CD4-positive, alpha-beta T cell (primary cell): ENCODE results near the gene LPAR1. TPM values are rescaled to one million over a fixed set of nuclear protein-coding genes. Genes with fewer than 3 reads are reported as not detected.
A peak's percentile ranks its signal among the peaks of the same experiment; 100 is the strongest.

Experiments
- ATAC-seq: fragments of 200-7000 bp; cut with Tn5 transposase; one replicate; pipeline ENCODE4 v1.10.0; 2022; ENCODE audit warnings: mild to moderate bottlenecking; ENCODE audit not compliant: poor library complexity
- CTCF ChIA-PET: fragments of 350-600 bp; sonication (Branson Sonifier 250); formaldehyde crosslinking; loops from one replicate; lab custom pipeline; 2021; ENCODE audit warnings: antibody characterized with exemption, inconsistent platforms; lab: Charles Lee
- POLR2A ChIA-PET: fragments of 350-600 bp; sonication (Branson Sonifier 250); formaldehyde crosslinking; loops from one replicate; lab custom pipeline; 2021; ENCODE audit warnings: antibody characterized with exemption, inconsistent platforms; lab: Charles Lee
- DNase-seq, 14 experiments: peaks; one replicate each; pipeline ENCODE4 v3.0.0-alpha.2; 2013 to 2020; ENCODE audit warnings: mixed read lengths in 2 of 14
- H3K27ac ChIP-seq, 2 donors: one replicate each; pipeline versions ENCODE4 v1.5.1 to v1.7.0; 2013; ENCODE audit warnings: low read length in 2 of 2, low read depth in 1 of 2, mild to moderate bottlenecking in 1 of 2
- H3K27me3 ChIP-seq, 2 experiments: 1 replicate in 1 of 2; 2 replicates in 1 of 2; pipeline versions ENCODE4 v1.6.1 to v1.7.0; 2013; ENCODE audit warnings: low read length in 2 of 2, control low read depth in 1 of 2, mild to moderate bottlenecking in 1 of 2, moderate library complexity in 1 of 2; ENCODE audit not compliant: insufficient read depth in 2 of 2, control insufficient read depth in 1 of 2
- H3K36me3 ChIP-seq: one replicate; pipeline ENCODE4 v1.6.1; 2013; ENCODE audit warnings: low read length, control low read depth; ENCODE audit not compliant: insufficient read depth
- H3K4me1 ChIP-seq: one replicate; pipeline ENCODE4 v1.6.1; 2013; ENCODE audit warnings: low read length, control low read depth; ENCODE audit not compliant: insufficient read depth
- H3K4me3 ChIP-seq: one replicate; pipeline ENCODE4 v1.5.1; 2013; ENCODE audit warnings: mild to moderate bottlenecking, low read length, moderate library complexity
- H3K9me3 ChIP-seq, 2 experiments: 1 replicate in 1 of 2; 2 replicates in 1 of 2; pipeline versions ENCODE4 v1.6.1 to v1.7.0; 2013; ENCODE audit warnings: low read length in 2 of 2, mild to moderate bottlenecking in 2 of 2, control low read depth in 1 of 2, moderate library complexity in 1 of 2; ENCODE audit not compliant: control insufficient read depth in 1 of 2, insufficient read depth in 1 of 2
- H3K27ac Mint-ChIP-seq: one replicate; pipeline ENCODE4 v1.8.0; 2020; ENCODE audit warnings: mixed read lengths
- H3K27me3 Mint-ChIP-seq: one replicate; pipeline ENCODE4 v1.8.0; 2021; ENCODE audit warnings: mixed read lengths
- H3K36me3 Mint-ChIP-seq: one replicate; pipeline ENCODE4 v1.8.0; 2021; ENCODE audit warnings: low read depth, mixed read lengths
- H3K4me1 Mint-ChIP-seq: one replicate; pipeline ENCODE4 v1.8.0; 2021; ENCODE audit warnings: low read depth, mixed read lengths
- H3K4me3 Mint-ChIP-seq: one replicate; pipeline ENCODE4 v1.8.0; 2020; ENCODE audit warnings: mild to moderate bottlenecking, mixed read lengths
- H3K9me3 Mint-ChIP-seq: one replicate; pipeline ENCODE4 v1.8.0; 2020; ENCODE audit warnings: mixed read lengths
- intact Hi-C, 2 experiments: fragments of 100-400 bp; cut with DNase I in 1 of 2; cut with micrococcal nuclease in 1 of 2; formaldehyde crosslinking; loops; one replicate each; pipeline versions ENCODE4 v1.15.1 to v1.9.0; 2023 to 2025; cut with DNase I, micrococcal nuclease
- total RNA-seq, 174 experiments: library from RNA in 2 of 174; stranded (reverse) in 2 of 174; gene quantifications; one replicate each; pipeline ENCODE4 v1.2.3 and lab custom pipeline; 2021 to 2026
- TF ChIP-seq, protein P1 (sequence below): fragments of 200-600 bp; IDR thresholded peaks from one replicate; pipeline ENCODE4 v1.8.0; 2022; ENCODE audit warnings: antibody characterized with exemption, mild to moderate bottlenecking

The LPAR1 gene
- total RNA-seq, 2 experiments from 2014 or later, result not detected

DNA sequence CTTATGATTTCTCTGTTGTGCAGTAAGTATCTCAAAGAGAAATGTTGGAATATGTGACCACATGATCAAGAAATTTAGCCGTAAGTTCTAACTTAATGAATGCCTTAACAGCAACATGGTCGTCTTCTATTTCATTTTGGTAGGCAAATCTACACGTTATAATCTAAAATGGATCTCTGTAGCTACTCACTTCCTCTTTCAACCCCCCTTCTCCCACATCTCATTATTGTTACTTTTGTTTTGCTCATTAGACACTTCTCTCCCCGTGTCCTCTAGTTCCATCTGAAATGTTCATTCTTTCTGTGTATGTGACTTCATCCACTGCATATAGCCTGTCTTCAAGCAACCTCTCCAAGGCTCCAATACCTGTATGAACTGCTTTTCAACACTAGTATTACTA lies 27.1 kb upstream of the LPAR1 start:
- Histone ChIP-seq H3K9me3 (no peaks in the 10 kb centered on the region), H3K4me1 (no peaks in the 10 kb centered on the region), H3K4me3 (no peak overlapping the region), H3K36me3 (no peaks in the 10 kb centered on the region), H3K27me3 (no peaks in the 10 kb centered on the region), H3K27ac (no peak overlapping the region)
- H3K4me3 Mint-ChIP-seq, result no peak overlapping the region
- intact Hi-C loops, result no loop called here
- ChIA-PET CTCF (no interaction called here), POLR2A (no interaction called here)
- TF ChIP-seq, protein P1, sequence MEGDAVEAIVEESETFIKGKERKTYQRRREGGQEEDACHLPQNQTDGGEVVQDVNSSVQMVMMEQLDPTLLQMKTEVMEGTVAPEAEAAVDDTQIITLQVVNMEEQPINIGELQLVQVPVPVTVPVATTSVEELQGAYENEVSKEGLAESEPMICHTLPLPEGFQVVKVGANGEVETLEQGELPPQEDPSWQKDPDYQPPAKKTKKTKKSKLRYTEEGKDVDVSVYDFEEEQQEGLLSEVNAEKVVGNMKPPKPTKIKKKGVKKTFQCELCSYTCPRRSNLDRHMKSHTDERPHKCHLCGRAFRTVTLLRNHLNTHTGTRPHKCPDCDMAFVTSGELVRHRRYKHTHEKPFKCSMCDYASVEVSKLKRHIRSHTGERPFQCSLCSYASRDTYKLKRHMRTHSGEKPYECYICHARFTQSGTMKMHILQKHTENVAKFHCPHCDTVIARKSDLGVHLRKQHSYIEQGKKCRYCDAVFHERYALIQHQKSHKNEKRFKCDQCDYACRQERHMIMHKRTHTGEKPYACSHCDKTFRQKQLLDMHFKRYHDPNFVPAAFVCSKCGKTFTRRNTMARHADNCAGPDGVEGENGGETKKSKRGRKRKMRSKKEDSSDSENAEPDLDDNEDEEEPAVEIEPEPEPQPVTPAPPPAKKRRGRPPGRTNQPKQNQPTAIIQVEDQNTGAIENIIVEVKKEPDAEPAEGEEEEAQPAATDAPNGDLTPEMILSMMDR, result no peak
- no peaks in the 10 kb centered on the region for H3K9me3 Mint-ChIP-seq
- peak in 1 of 14 experiments; percentile 6 for DNase-seq
- no peaks in the 10 kb centered on the region for H3K4me1 Mint-ChIP-seq
- no peaks in the 10 kb centered on the region for H3K36me3 Mint-ChIP-seq
- peaks cover 5% of the 10 kb centered on the region for H3K27me3 Mint-ChIP-seq
- no peak overlapping the region for H3K27ac Mint-ChIP-seq
- no peak for ATAC-seq

DNA sequence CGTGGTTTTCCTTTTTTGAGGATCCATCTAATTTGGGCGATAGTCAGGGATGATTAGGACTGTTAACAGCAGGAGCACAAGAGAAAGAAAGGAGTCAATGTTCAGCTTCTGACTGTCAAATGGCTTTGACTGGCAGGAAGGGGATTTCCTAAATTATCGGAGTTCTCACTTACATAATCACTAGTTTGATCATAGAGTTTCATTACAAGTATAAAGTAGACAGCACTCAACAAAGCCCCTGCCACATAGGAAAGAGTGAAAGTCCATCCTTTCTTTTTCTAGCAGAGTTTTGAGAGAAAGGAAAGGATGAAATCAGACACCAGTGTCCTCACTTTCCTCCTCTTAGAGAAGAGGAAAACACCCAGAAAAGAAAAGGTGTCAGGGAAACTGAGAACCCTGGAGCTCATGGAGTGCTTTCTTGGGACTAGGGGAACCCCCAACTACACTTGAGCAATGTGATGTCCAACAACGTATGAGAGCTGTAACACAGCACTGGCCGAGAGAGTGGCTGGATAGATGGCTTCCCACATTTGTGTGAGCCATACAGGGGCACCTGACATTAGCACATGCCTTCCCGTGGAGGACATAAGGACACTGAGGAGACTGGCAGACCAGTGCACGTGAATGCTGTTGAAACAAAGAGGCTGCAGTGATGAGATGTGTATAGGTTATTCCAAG lies 26.0 kb upstream of the LPAR1 start:
- Mint-ChIP-seq H3K9me3 (no peaks in the 10 kb centered on the region), H3K4me1 (no peaks in the 10 kb centered on the region), H3K36me3 (no peaks in the 10 kb centered on the region), H3K4me3 (no peak overlapping the region), H3K27ac (no peak overlapping the region), H3K27me3 (peaks cover 13% of the 10 kb centered on the region)
- no peak for DNase-seq
- ATAC-seq, result no peak
- ChIA-PET CTCF (no interaction called here), POLR2A (no interaction called here)
- Histone ChIP-seq H3K4me1 (no peaks in the 10 kb centered on the region), H3K27ac (no peak overlapping the region), H3K36me3 (no peaks in the 10 kb centered on the region), H3K4me3 (no peak overlapping the region), H3K9me3 (no peaks in the 10 kb centered on the region), H3K27me3 (no peaks in the 10 kb centered on the region)
- TF ChIP-seq, protein P1, result no peak
- intact Hi-C loops, result no loop called here

DNA sequence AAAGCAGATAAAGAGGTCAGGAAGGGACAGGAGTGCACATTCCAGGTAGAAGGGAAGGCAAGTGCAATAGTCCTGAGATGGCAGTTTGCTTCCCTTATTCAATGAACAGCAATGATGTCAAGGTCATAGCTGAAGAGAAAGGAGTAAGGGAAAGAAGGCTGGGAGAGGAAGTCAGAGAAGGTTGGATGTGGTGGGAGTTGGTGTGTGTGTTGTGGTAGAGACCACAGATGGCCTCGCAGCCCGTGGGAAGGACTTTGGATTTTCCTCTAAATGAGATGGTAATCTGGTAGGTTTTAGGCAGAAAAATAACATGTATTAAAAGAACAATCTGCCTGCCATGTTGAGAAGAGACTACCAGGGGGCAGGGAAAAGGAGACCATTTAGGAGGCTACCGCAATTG lies 25.1 kb upstream of the LPAR1 start:
- ChIA-PET POLR2A (no interaction called here), CTCF (no interaction called here)
- DNase-seq (no peak), ATAC-seq (no peak)
- Histone ChIP-seq H3K36me3 (no peaks in the 10 kb centered on the region), H3K9me3 (no peaks in the 10 kb centered on the region), H3K4me1 (no peaks in the 10 kb centered on the region), H3K4me3 (no peak overlapping the region), H3K27ac (no peak overlapping the region), H3K27me3 (no peaks in the 10 kb centered on the region)
- TF ChIP-seq, protein P1, result no peak
- H3K27ac Mint-ChIP-seq, result no peak overlapping the region
- no peaks in the 10 kb centered on the region for H3K36me3 Mint-ChIP-seq
- H3K27me3 Mint-ChIP-seq, result peaks cover 13% of the 10 kb centered on the region
- H3K4me3 Mint-ChIP-seq, result no peak overlapping the region
- intact Hi-C loops, result no loop called here
- no peaks in the 10 kb centered on the region for H3K9me3 Mint-ChIP-seq
- no peaks in the 10 kb centered on the region for H3K4me1 Mint-ChIP-seq
